ENCODE measurements around the gene ETV3. TPM values are rescaled to one million over a fixed set of nuclear protein-coding genes. Genes with fewer than 3 reads are reported as not detected.
A peak's percentile ranks its signal among the peaks of the same experiment; 100 is the strongest.
"Not testable (repeated sequence)": the region's sequence is repeated elsewhere in the genome, so short reads cannot be mapped to it uniquely, and the experiment has no call there.

Gene ETV3
- total RNA-seq, 6 donors from 2014 or later, result 14.7 to 34.8 (median 27.6) TPM

- 73 to 78% methylated on average over 7 to 8 of the region's 8 CpGs for WGBS, 2 donors
- H3K9me3 ChIP-seq, result no peaks in the 10 kb centered on the region
- no peak for TF ChIP-seq POLR2A (IDR thresholded peaks at IDR 0.05)
- no peak for TF ChIP-seq EP300 (IDR thresholded peaks at IDR 0.05)
- TF ChIP-seq POLR2AphosphoS5 (IDR thresholded peaks at IDR 0.05), result no peak
- no peak for TF ChIP-seq CTCF (IDR thresholded peaks at IDR 0.05)
- ATAC-seq (ENCODE audit: low FRiP score in 2 of 2) (no peak), DNase-seq (no peak)
- no peaks in the 10 kb centered on the region for H3K4me1 ChIP-seq
- H3K27me3 ChIP-seq, result no peaks in the 10 kb centered on the region
- H3K4me3 ChIP-seq, result no peak overlapping the region
- no peaks in the 10 kb centered on the region for H3K36me3 ChIP-seq
- H3K27ac ChIP-seq, result no peak overlapping the region
Observed at GRCh38 chr1:157173900-157174410, 35.8 kb upstream of the ETV3 start.

- not testable (repeated sequence) for H3K27me3 ChIP-seq; H3K4me3 ChIP-seq; H3K36me3 ChIP-seq; H3K4me1 ChIP-seq; H3K9me3 ChIP-seq; DNase-seq; H3K27ac ChIP-seq; ATAC-seq (ENCODE audit: low FRiP score in 2 of 2)
- WGBS, 2 donors, result 79% methylated on average over 2 of the region's 2 CpGs; no CpG with 5 or more reads in 1 of the 2 donors
Observed at GRCh38 chr1:157173241-157173640, 35.0 kb upstream of the ETV3 start.

DNA sequence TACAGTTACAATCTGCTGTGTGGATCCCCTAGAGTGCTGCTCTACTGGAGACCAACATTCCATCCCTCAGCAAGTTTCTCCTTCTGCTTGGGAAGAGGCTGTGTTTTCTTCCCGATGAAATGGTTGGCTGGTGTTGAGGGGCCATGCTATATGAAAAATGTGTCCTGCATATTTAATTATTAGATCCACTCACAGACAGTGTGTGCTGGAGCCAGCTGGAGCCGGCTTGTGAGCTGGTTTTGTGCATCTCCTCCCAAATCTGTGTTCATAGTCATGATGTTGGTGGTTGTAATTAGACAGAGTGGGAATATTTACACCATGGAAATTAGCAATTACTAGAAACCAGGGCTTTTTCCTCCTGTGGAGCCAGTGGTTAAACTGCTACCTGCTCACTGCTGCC is 34.4 kb upstream of the ETV3 start:
- DNase-seq; H3K4me3 ChIP-seq; H3K4me1 ChIP-seq; H3K27me3 ChIP-seq; ATAC-seq (ENCODE audit: low FRiP score in 2 of 2); H3K27ac ChIP-seq; H3K36me3 ChIP-seq; H3K9me3 ChIP-seq: not testable (repeated sequence)
- WGBS, 2 donors, result 73 to 79% methylated on average over 2 of the region's 2 CpGs

DNA sequence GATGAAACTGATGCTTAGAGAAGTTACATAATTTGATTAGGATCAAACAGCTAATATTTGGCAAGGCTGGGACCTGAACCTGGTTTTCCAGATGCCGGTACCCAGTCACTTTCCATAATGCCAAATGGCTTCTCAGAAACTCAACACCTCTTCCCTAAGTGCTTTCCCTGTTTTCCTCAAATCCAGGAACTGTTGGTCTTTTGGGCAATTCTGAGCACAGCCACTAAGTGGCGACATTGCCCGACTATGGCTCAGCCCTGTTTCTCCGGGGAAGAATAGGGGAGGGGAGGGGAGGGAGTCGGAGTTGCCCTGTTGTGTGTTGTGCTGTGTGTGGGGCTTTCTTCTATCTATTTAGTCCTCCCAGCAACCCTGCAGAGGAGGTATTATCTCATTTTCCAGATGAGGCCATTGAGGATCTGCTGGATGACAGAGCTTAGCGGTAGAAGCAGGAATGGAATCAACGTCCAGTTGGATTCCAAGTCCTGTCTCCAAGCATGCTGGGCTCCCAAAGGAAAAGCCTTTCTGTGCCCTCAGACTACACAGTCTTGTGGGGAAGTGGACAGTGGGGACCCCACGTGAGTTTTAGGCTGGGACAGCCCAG is 33.8 kb upstream of the ETV3 start:
- H3K27me3 ChIP-seq, H3K36me3 ChIP-seq, H3K4me1 ChIP-seq, H3K4me3 ChIP-seq, H3K27ac ChIP-seq, H3K9me3 ChIP-seq, DNase-seq: not testable (repeated sequence)
- WGBS, 2 donors, result 9 to 24% methylated on average over 5 to 6 of the region's 8 CpGs
- TF ChIP-seq CTCF (IDR thresholded peaks at IDR 0.05), result peak in 4 of 6 experiments; percentile 29 to 58 (median 34)
- ATAC-seq (ENCODE audit: low FRiP score in 2 of 2), result peak in 1 of 2 donors; percentile 73

DNA sequence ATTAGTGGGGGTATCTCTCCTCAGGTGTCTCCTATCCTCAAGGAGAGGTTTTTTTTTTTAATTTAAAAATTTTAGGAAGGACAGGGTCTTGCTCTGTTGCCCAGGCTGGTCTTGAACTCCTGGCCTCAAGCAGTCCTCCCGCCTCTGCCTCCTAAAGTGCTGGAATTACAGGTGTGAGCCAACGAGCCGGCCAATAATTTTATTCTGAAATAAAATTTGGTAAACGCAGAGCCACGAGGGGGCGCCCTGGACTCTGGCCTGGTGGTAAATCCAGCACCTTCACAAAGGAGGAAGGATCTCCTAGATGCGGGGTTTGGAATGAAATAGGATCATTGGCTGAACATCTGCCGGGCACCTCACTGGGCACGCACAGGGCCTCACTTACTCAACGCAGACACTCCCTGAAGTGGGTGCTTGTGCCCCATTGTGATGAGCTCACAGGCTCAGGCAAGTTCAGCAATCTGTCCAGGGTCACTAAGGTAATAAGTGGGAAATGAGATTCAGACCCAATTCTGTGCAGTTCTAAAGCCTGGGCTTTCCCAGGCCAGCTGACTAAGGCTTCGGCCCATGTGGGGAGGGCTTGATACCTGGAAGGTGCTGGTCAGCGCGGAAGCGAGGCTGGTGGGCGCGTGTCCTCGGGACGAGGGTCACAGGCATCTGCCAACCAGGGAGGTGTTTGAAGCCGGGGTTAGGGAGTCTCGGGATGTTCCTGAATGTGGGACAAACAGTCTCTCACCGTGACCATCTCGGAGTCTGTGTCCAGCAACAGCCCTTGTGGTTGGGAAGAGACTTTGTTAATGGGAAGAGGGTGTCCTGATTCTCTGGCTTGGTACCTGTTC is 32.7 kb upstream of the ETV3 start:
- peak in 1 of 2 donors; percentile 9 for ATAC-seq (ENCODE audit: low FRiP score in 2 of 2)
- no peaks in the 10 kb centered on the region for H3K36me3 ChIP-seq

More for the DNA sequence above, 32.7 kb upstream of the ETV3 start:
- WGBS, 2 donors, result 71% methylated on average over 22 of the region's 22 CpGs
- H3K4me1 ChIP-seq, result no peaks in the 10 kb centered on the region
- peak in 1 of 2 donors; percentile 55 for DNase-seq
- TF ChIP-seq POLR2AphosphoS5 (IDR thresholded peaks at IDR 0.05), result no peak
- TF ChIP-seq CTCF (IDR thresholded peaks at IDR 0.05), result peak in 5 of 6 experiments; percentile 11 to 25 (median 16)
- TF ChIP-seq POLR2A (IDR thresholded peaks at IDR 0.05), result no peak
- TF ChIP-seq EP300 (IDR thresholded peaks at IDR 0.05), result no peak
- no peaks in the 10 kb centered on the region for H3K27me3 ChIP-seq
- H3K27ac ChIP-seq, result no peak overlapping the region
- no peaks in the 10 kb centered on the region for H3K9me3 ChIP-seq
- H3K4me3 ChIP-seq, result no peak overlapping the region

Data from upper lobe of left lung (tissue), 6 donors.